H1 (cell line): ENCODE data around the gene CSAD. TPM values are rescaled to one million over a fixed set of nuclear protein-coding genes. Genes with fewer than 3 reads are reported as not detected.

Source experiments
- RAD21 ChIP-seq, 2 experiments: IDR thresholded peaks in 1 of 2; conservative IDR thresholded peaks in 1 of 2; 2 replicates each; pipeline ENCODE4 v1.6.1; 2011; ENCODE audit warnings: low read depth in 2 of 2, low read length in 2 of 2, improper control_type of control experiment in 1 of 2, inconsistent platforms in 1 of 2, mild to moderate bottlenecking in 1 of 2, moderate library complexity in 1 of 2
- USF2 ChIP-seq: IDR thresholded peaks from 2 replicates; pipeline ENCODE4 v1.6.1; 2011; ENCODE audit warnings: low read length, improper control_type of control experiment
- YY1 ChIP-seq: IDR thresholded peaks from 2 replicates; pipeline ENCODE4 v1.6.1; 2011; ENCODE audit warnings: low read depth, mild to moderate bottlenecking, low read length
- polyA plus RNA-seq, 7 experiments: library from polyadenylated mRNA; depleted of rRNA in 3 of 7; stranded (reverse) in 5 of 7; unstranded in 2 of 7; fragments of >200 nt in 5 of 7; fragments of 200-250 nt in 2 of 7; gene quantifications; 1 replicate in 5 of 7; 2 replicates in 1 of 7; 4 replicates in 1 of 7; pipeline versions ENCODE4 v1.2.1 to v1.2.3, GENCODE V29; 2011 to 2013; ENCODE audit warnings: missing spikeins in 2 of 7, mixed read lengths in 2 of 7
- total RNA-seq: library from RNA; stranded (reverse); fragmentation: NEBNext Ultra II Directional; extraction: Animal tissue kit (Norgen Biotek cat#: 25700); gene quantifications from 2 replicates; pipeline ENCODE4 v1.2.1, GENCODE V29; 2021

CSAD gene
- total and polyA plus RNA-seq, 2 of the 8 experiments (the other 6 are each of a cell fraction or from before 2014, with no cell fraction given) = 8.8 to 11.3 TPM

GRCh38 chr12:53213348-53213747 is 32.6 kb upstream of the CSAD start (continued):
- TF ChIP-seq RAD21 (IDR thresholded peaks at IDR 0.05 in 1 of 2, conservative IDR thresholded peaks at IDR 0.05 in 1 of 2; ENCODE audit: low read depth in 2 of 2, low read length in 2 of 2) (peak; percentile 98), YY1 (peak; percentile 81), USF2 (no peak)
- TF ChIP-seq, all 59 proteins: peak for 6
